Fibroblast of lung (primary cell): ENCODE results near the gene STX7. TPM values are rescaled to one million over a fixed set of nuclear protein-coding genes. Genes with fewer than 3 reads are reported as not detected.

ENCODE experiments used
- DNase-seq, 2 donors: peaks; one replicate each; pipeline versions ENCODE4 v3.0.0 to v3.0.0-alpha.2; 2010; ENCODE audit warnings: low read depth in 2 of 2
- H2AFZ ChIP-seq: 2 replicates; pipeline ENCODE4 v1.5.1; 2012; ENCODE audit warnings: low read length, control low read depth, inconsistent platforms
- H3K27ac ChIP-seq: 2 replicates; pipeline ENCODE4 v1.5.1; 2011; ENCODE audit warnings: low read length, control low read depth; ENCODE audit not compliant: insufficient read depth
- H3K27me3 ChIP-seq: 2 replicates; pipeline ENCODE4 v1.5.1; 2011; ENCODE audit warnings: mild to moderate bottlenecking, low read length; ENCODE audit not compliant: control insufficient read depth, insufficient read depth
- H3K36me3 ChIP-seq: 2 replicates; pipeline ENCODE4 v1.5.1; 2011; ENCODE audit warnings: low read length; ENCODE audit not compliant: control insufficient read depth, insufficient read depth
- H3K4me1 ChIP-seq: 2 replicates; pipeline ENCODE4 v1.5.1; 2011; ENCODE audit warnings: low read length; ENCODE audit not compliant: control insufficient read depth, insufficient read depth; ENCODE audit errors: extremely low read depth
- H3K4me2 ChIP-seq: 2 replicates; pipeline ENCODE4 v1.5.1; 2011; ENCODE audit warnings: low read length, control low read depth; ENCODE audit not compliant: insufficient read depth; ENCODE audit errors: extremely low read depth
- H3K4me3 ChIP-seq, 4 experiments: fragments of 200-600 bp in 1 of 4; sonication (generic) in 1 of 4; replicated peaks in 1 of 4; 2 replicates each; pipeline ENCODE4 v1.5.1; 2011 to 2016; ENCODE audit warnings: low read length in 4 of 4, low read depth in 3 of 4, mild to moderate bottlenecking in 3 of 4, control low read depth in 2 of 4, inconsistent platforms in 1 of 4, mixed read lengths in 1 of 4; ENCODE audit not compliant: insufficient read depth in 1 of 4; ENCODE audit errors: control extremely low read depth in 1 of 4
- H3K79me2 ChIP-seq: 2 replicates; pipeline ENCODE4 v1.5.1; 2012; ENCODE audit warnings: mild to moderate bottlenecking, low read length, inconsistent platforms; ENCODE audit not compliant: control insufficient read depth, insufficient read depth
- H3K9ac ChIP-seq: 2 replicates; pipeline ENCODE4 v1.5.1; 2011; ENCODE audit warnings: mild to moderate bottlenecking, low read length, control low read depth; ENCODE audit not compliant: insufficient read depth
- H3K9me3 ChIP-seq: 2 replicates; pipeline ENCODE4 v1.5.1; 2012; ENCODE audit warnings: low read depth, low read length; ENCODE audit not compliant: control insufficient read depth, insufficient read depth
- H4K20me1 ChIP-seq: 2 replicates; pipeline ENCODE4 v1.5.1; 2011; ENCODE audit warnings: low read length; ENCODE audit not compliant: control insufficient read depth, insufficient read depth; ENCODE audit errors: extremely low read depth
- EZH2 ChIP-seq: IDR thresholded peaks from 2 replicates; pipeline ENCODE4 v1.5.1; 2012; ENCODE audit warnings: low read length, control low read depth, mild to moderate bottlenecking; ENCODE audit errors: missing control alignments
- polyA plus RNA-seq, 2 donors: library from polyadenylated mRNA; depleted of rRNA in 1 of 2; stranded (reverse) in 1 of 2; unstranded in 1 of 2; fragments of >200 nt; gene quantifications; 2 replicates each; pipeline ENCODE4 v1.2.1, GENCODE V29; 2011 to 2012; ENCODE audit warnings: missing spikeins in 1 of 2
- total RNA-seq: library from RNA; depleted of rRNA; stranded (reverse); fragments of >200 nt; gene quantifications from 2 replicates; pipeline ENCODE4 v1.2.1, GENCODE V29; 2014
- TF ChIP-seq, protein P1 (sequence below), 2 donors: IDR thresholded peaks in 1 of 2; conservative IDR thresholded peaks in 1 of 2; 1 replicate in 1 of 2; 2 replicates in 1 of 2; pipeline ENCODE4 v1.5.1; 2011 to 2012; ENCODE audit warnings: low read length in 2 of 2, control low read depth in 1 of 2, inconsistent platforms in 1 of 2, low read depth in 1 of 2, mild to moderate bottlenecking in 1 of 2

The STX7 gene
- total and polyA plus RNA-seq, 2 donors (not counting 1 experiment from before 2014, with no cell fraction given) = 52.1 to 53.0 TPM

- TF ChIP-seq, protein P1, sequence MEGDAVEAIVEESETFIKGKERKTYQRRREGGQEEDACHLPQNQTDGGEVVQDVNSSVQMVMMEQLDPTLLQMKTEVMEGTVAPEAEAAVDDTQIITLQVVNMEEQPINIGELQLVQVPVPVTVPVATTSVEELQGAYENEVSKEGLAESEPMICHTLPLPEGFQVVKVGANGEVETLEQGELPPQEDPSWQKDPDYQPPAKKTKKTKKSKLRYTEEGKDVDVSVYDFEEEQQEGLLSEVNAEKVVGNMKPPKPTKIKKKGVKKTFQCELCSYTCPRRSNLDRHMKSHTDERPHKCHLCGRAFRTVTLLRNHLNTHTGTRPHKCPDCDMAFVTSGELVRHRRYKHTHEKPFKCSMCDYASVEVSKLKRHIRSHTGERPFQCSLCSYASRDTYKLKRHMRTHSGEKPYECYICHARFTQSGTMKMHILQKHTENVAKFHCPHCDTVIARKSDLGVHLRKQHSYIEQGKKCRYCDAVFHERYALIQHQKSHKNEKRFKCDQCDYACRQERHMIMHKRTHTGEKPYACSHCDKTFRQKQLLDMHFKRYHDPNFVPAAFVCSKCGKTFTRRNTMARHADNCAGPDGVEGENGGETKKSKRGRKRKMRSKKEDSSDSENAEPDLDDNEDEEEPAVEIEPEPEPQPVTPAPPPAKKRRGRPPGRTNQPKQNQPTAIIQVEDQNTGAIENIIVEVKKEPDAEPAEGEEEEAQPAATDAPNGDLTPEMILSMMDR (conservative IDR thresholded peaks at IDR 0.05 in 1 of 2, IDR thresholded peaks at IDR 0.05 in 1 of 2; ENCODE audit: low read depth in 1 of 2, low read length in 2 of 2) = no peak
- TF ChIP-seq EZH2 = no peak
- Histone ChIP-seq H3K9me3 (no peaks in the 10 kb centered on the region), H3K9ac (no peak overlapping the region), H3K27ac (no peak overlapping the region), H3K4me3 (no peak overlapping the region), H4K20me1 (no peaks in the 10 kb centered on the region), H3K4me1 (no peaks in the 10 kb centered on the region), H3K4me2 (no peak overlapping the region), H2AFZ (no peak overlapping the region), H3K27me3 (no peaks in the 10 kb centered on the region), H3K79me2 (peaks cover 2% of the 10 kb centered on the region), H3K36me3 (no peaks in the 10 kb centered on the region)
- peak in 1 of 2 donors; percentile 37 for DNase-seq
Observed at GRCh38 chr6:132479131-132479530, 33.8 kb downstream of the STX7 start.

DNA sequence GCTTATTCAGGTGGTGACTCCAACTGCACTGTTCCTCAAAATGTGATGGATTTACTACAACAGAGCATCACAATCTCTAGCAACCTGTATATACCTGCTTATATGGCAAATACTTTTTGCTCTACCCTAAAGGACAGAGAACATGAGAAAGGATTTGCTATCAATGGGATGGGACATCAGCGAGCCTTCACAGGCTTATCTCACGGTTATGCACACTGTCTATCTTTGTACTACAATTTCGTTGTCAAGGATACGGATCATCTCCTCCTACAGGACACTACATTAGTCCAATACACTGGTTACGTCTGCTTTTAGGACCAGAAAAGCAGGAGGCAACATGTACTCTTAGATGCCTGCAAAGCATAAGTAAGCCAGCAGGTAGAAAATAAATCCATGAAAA lies 34.2 kb downstream of the STX7 start:
- H4K20me1 ChIP-seq = no peaks in the 10 kb centered on the region
- TF ChIP-seq EZH2 = no peak

DNA sequence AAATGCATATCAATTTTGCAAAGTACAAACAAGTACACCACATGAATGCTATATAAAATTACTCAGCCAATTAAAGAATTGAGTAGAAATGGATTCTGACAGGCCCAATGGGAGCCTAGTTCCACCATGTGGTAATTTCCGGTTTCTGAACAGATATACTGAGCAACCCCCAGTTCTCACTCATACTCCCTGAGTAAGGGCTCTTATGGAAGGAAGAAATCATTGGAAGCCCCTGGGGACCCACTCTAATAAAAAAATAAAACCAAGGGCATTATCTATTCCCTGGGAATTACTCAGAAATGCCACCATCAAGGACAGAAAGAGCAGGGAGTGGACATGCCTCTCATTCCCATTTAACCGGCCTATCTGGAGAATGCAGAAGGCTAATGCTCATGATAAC lies 34.6 kb downstream of the STX7 start:
- no peak overlapping the region for H2AFZ ChIP-seq
- no peak overlapping the region for H3K4me2 ChIP-seq
- H3K4me1 ChIP-seq = no peaks in the 10 kb centered on the region
- H3K9ac ChIP-seq = no peak overlapping the region
- TF ChIP-seq EZH2 = no peak
- TF ChIP-seq, protein P1 (conservative IDR thresholded peaks at IDR 0.05 in 1 of 2, IDR thresholded peaks at IDR 0.05 in 1 of 2; ENCODE audit: low read depth in 1 of 2, low read length in 2 of 2) = no peak
- H3K9me3 ChIP-seq = no peaks in the 10 kb centered on the region
- no peak overlapping the region for H3K27ac ChIP-seq
- no peaks in the 10 kb centered on the region for H3K36me3 ChIP-seq
- no peak for DNase-seq
- peaks cover 2% of the 10 kb centered on the region for H3K79me2 ChIP-seq
- no peak overlapping the region for H3K4me3 ChIP-seq
- no peaks in the 10 kb centered on the region for H4K20me1 ChIP-seq
- no peaks in the 10 kb centered on the region for H3K27me3 ChIP-seq

More for the DNA sequence above, 34.2 kb downstream of the STX7 start:
- H3K27ac ChIP-seq = no peak overlapping the region
- peaks cover 2% of the 10 kb centered on the region for H3K79me2 ChIP-seq
- H3K36me3 ChIP-seq = no peaks in the 10 kb centered on the region
- no peaks in the 10 kb centered on the region for H3K9me3 ChIP-seq
- no peak for DNase-seq
- H2AFZ ChIP-seq = no peak overlapping the region
- H3K27me3 ChIP-seq = no peaks in the 10 kb centered on the region
- H3K4me2 ChIP-seq = no peak overlapping the region
- H3K4me3 ChIP-seq = no peak overlapping the region
- H3K9ac ChIP-seq = no peak overlapping the region
- no peaks in the 10 kb centered on the region for H3K4me1 ChIP-seq
